Endothelial cell of umbilical vein (primary cell): Measurements from ENCODE around the gene ACAA1. TPM values are rescaled to one million over a fixed set of nuclear protein-coding genes. Genes with fewer than 3 reads are reported as not detected.

Experiments used
- BruUV-seq: library from RNA; stranded (reverse); fragments of 400-500 nt; replicated peaks from 2 replicates; lab custom pipeline; 2021; lab: Mats Ljungman, UMichigan
- CTCF ChIA-PET: fragments of 300-600, 350-600 bp; sonication (Branson Sonifier 250); formaldehyde crosslinking; loops from one replicate; lab custom pipeline; 2021; ENCODE audit warnings: antibody characterized with exemption, inconsistent platforms; lab: Charles Lee
- POLR2A ChIA-PET: fragments of 300-600, 350-600 bp; sonication (Branson Sonifier 250); formaldehyde crosslinking; loops from one replicate; lab custom pipeline; 2021; ENCODE audit warnings: antibody characterized with exemption, inconsistent platforms; lab: Charles Lee
- DNase-seq: peaks from one replicate; pipeline ENCODE4 v3.0.0-alpha.2; 2011; ENCODE audit warnings: low read depth, low spot score
- FAIRE-seq: peaks from 2 replicates; lab custom pipeline; 2011; peaks lifted over from hg19 to GRCh38; lab: Jason Lieb, UNC
- H2AFZ ChIP-seq: 2 replicates; pipeline ENCODE4 v1.6.0; 2012; ENCODE audit warnings: low read depth, low read length, control low read depth, inconsistent platforms
- H3K27ac ChIP-seq: 2 replicates; pipeline ENCODE4 v1.5.1; 2011; ENCODE audit warnings: low read depth, mild to moderate bottlenecking, control low read depth, low read length, moderate library complexity; ENCODE audit not compliant: insufficient read depth
- H3K27me3 ChIP-seq, 2 experiments: 2 replicates each; pipeline versions ENCODE4 v1.6.0 to v1.6.1; 2011; ENCODE audit warnings: low read length in 2 of 2, mixed read lengths in 1 of 2; ENCODE audit not compliant: control insufficient read depth in 2 of 2, insufficient read depth in 2 of 2
- H3K36me3 ChIP-seq, 2 experiments: 2 replicates in 1 of 2; 3 replicates in 1 of 2; pipeline ENCODE4 v1.5.1; 2011; ENCODE audit warnings: low read length in 2 of 2, mild to moderate bottlenecking in 1 of 2, moderate library complexity in 1 of 2; ENCODE audit not compliant: control insufficient read depth in 2 of 2, insufficient read depth in 2 of 2; ENCODE audit errors: extremely low read depth in 1 of 2
- H3K4me1 ChIP-seq: 3 replicates; pipeline ENCODE4 v1.5.1; 2011; ENCODE audit warnings: mild to moderate bottlenecking, low read length; ENCODE audit not compliant: control insufficient read depth, insufficient read depth; ENCODE audit errors: extremely low read depth
- H3K4me2 ChIP-seq: 2 replicates; pipeline ENCODE4 v1.6.1; 2011; ENCODE audit warnings: low read length, control low read depth, mixed read lengths; ENCODE audit not compliant: insufficient read depth
- H3K4me3 ChIP-seq, 3 experiments: fragments of 200-600 bp in 1 of 3; sonication (generic), shearing (Covaris generic) in 1 of 3; replicated peaks in 1 of 3; 2 replicates each; pipeline ENCODE4 v1.5.1; 2011 to 2016; ENCODE audit warnings: control low read depth in 3 of 3, low read length in 3 of 3, mild to moderate bottlenecking in 2 of 3, inconsistent platforms in 1 of 3, low read depth in 1 of 3, moderate library complexity in 1 of 3; ENCODE audit not compliant: insufficient read depth in 1 of 3
- H3K79me2 ChIP-seq: 2 replicates; pipeline ENCODE4 v1.6.0; 2012; ENCODE audit warnings: low read length, inconsistent platforms; ENCODE audit not compliant: control insufficient read depth, insufficient read depth
- H3K9ac ChIP-seq: replicated peaks from 2 replicates; pipeline ENCODE3; 2011; ENCODE audit warnings: low read length, control low read depth; ENCODE audit not compliant: insufficient read depth; ENCODE audit errors: extremely low read depth
- H3K9me1 ChIP-seq: replicated peaks from 3 replicates; pipeline ENCODE4 v1.6.0; 2011; ENCODE audit warnings: mild to moderate bottlenecking, low read length; ENCODE audit not compliant: control insufficient read depth, insufficient read depth; ENCODE audit errors: extremely low read depth
- H3K9me3 ChIP-seq: replicated peaks from 2 replicates; pipeline ENCODE4 v1.5.1; 2012; ENCODE audit warnings: low read length, inconsistent platforms; ENCODE audit not compliant: control insufficient read depth, insufficient read depth
- H4K20me1 ChIP-seq: replicated peaks from 2 replicates; pipeline ENCODE3; 2011; ENCODE audit warnings: mild to moderate bottlenecking, low read length; ENCODE audit not compliant: control insufficient read depth, insufficient read depth; ENCODE audit errors: extremely low read depth
- CTCF ChIP-seq, 2 donors: IDR thresholded peaks; 1 replicate in 1 of 2; 2 replicates in 1 of 2; pipeline ENCODE4 v1.5.1; 2011; ENCODE audit warnings: low read length in 2 of 2, mild to moderate bottlenecking in 2 of 2, moderate library complexity in 2 of 2, control low read depth in 1 of 2, inconsistent platforms in 1 of 2, low read depth in 1 of 2; ENCODE audit not compliant: insufficient read depth in 1 of 2; ENCODE audit errors: extremely low read depth in 1 of 2
- EZH2 ChIP-seq: IDR thresholded peaks from 2 replicates; pipeline ENCODE4 v1.6.1; 2012; ENCODE audit warnings: borderline replicate concordance, low read depth, mild to moderate bottlenecking, moderate library complexity, low read length, inconsistent platforms; ENCODE audit not compliant: severe bottlenecking
- FOS ChIP-seq: IDR thresholded peaks from 2 replicates; pipeline ENCODE4 v1.6.1; 2011; ENCODE audit warnings: mild to moderate bottlenecking, low read length, moderate library complexity, borderline replicate concordance; ENCODE audit not compliant: insufficient read depth
- GATA2 ChIP-seq: IDR thresholded peaks from 2 replicates; pipeline ENCODE4 v1.7.0; 2011; ENCODE audit warnings: low read depth, mild to moderate bottlenecking, moderate library complexity, mixed read lengths, low read length; ENCODE audit not compliant: insufficient read length, insufficient read depth
- JUN ChIP-seq: IDR thresholded peaks from 2 replicates; pipeline ENCODE4 v1.6.1; 2011; ENCODE audit warnings: borderline replicate concordance, low read depth; ENCODE audit not compliant: insufficient read length, insufficient read depth
- MAX ChIP-seq: IDR thresholded peaks from 2 replicates; pipeline ENCODE4 v1.6.1; 2011; ENCODE audit not compliant: insufficient read depth, insufficient read length
- MYC ChIP-seq: IDR thresholded peaks from one replicate; pipeline ENCODE4 v1.6.1; 2011; ENCODE audit warnings: mild to moderate bottlenecking, low read depth, low read length
- POLR2A ChIP-seq: IDR thresholded peaks from 2 replicates; pipeline ENCODE4 v1.6.1; 2012; ENCODE audit warnings: low read depth, mild to moderate bottlenecking, control low read depth, low read length
- POLR2AphosphoS5 ChIP-seq: IDR thresholded peaks from 2 replicates; pipeline ENCODE4 v1.6.1; 2012; ENCODE audit warnings: low read depth, mild to moderate bottlenecking, control low read depth, low read length, moderate library complexity; ENCODE audit not compliant: insufficient read depth
- dilution Hi-C: fragments of 300-500 bp; cut with MboI; formaldehyde crosslinking; loops from one replicate; pipeline ENCODE4 v1.15.0; 2019; ENCODE audit warnings: low sequenced_read_pairs; ENCODE audit not compliant: extremely low pct_ligation_motif_present
- intact Hi-C: fragments of 100-400 bp; cut with micrococcal nuclease; formaldehyde crosslinking; loops from one replicate; pipeline ENCODE4 v1.10.0; 2022
- polyA plus RNA-seq, 4 experiments: library from polyadenylated mRNA; depleted of rRNA in 3 of 4; stranded (reverse) in 3 of 4; unstranded in 1 of 4; fragments of >200 nt; gene quantifications; 2 replicates each; pipeline versions ENCODE4 v1.2.1 to v1.2.3, GENCODE V29; 2011 to 2012; ENCODE audit warnings: missing spikeins in 1 of 4
- total RNA-seq: library from RNA; stranded (reverse); gene quantifications from 2 replicates; pipeline ENCODE4 v1.2.3, GENCODE V29; 2021

Gene ACAA1
- total and polyA plus RNA-seq, 2 donors (not counting 3 experiments of a cell fraction or from before 2014, with no cell fraction given): 52.1 to 53.8 TPM

- FAIRE-seq (no peak), DNase-seq (no peak)
- peak overlapping the region; percentile 81 for H3K27ac ChIP-seq
- no peaks in the 10 kb centered on the region for H3K9me3 ChIP-seq
- H3K9me1 ChIP-seq: no peaks in the 10 kb centered on the region
- H3K4me2 ChIP-seq: peak overlapping the region; percentile 46
- H3K9ac ChIP-seq: peak overlapping the region; percentile 74
- TF ChIP-seq MYC (no peak), EZH2 (no peak), POLR2AphosphoS5 (no peak), GATA2 (no peak), JUN (no peak), POLR2A (no peak), CTCF (IDR thresholded peaks at IDR 0.05; ENCODE audit: extremely low read depth in 1 of 2, insufficient read depth in 1 of 2, low read depth in 1 of 2, low read length in 2 of 2) (no peak), FOS (no peak), MAX (no peak)
- no peaks in the 10 kb centered on the region for H3K36me3 ChIP-seq
- H3K4me1 ChIP-seq: peaks cover 4% of the 10 kb centered on the region
- TSS peak; percentile 90 for BruUV-seq
- POLR2A ChIA-PET: interaction anchor here (0.9 to 1.9 kb wide), 6 partner anchors 22 to 83 kb away, joined by 3 to 22 read pairs (median 3); partner anchors contain the start of gene ACAA1
- H4K20me1 ChIP-seq: no peaks in the 10 kb centered on the region
- H3K4me3 ChIP-seq: peak overlapping the region; percentile 44 to 62 (median 55)
- peaks cover 34% of the 10 kb centered on the region for H3K79me2 ChIP-seq
- dilution Hi-C loops: no loop called here
- H2AFZ ChIP-seq: peak overlapping the region; percentile 72
- intact Hi-C loops: no loop called here
- CTCF ChIA-PET: interaction anchor here (1.0 to 5.7 kb wide), 12 partner anchors 11 to 491 kb away, joined by 3 to 43 read pairs (median 5); partner anchors contain the start of genes ACAA1, EXOG, MYD88 and XYLB
- H3K27me3 ChIP-seq: no peaks in the 10 kb centered on the region
Observed at GRCh38 chr3:38164643-38164951, 27.7 kb upstream of the ACAA1 start.
